Pancreas (tissue), 10 donors: Measurements from ENCODE around the gene ANTKMT. TPM values are rescaled to one million over a fixed set of nuclear protein-coding genes. Genes with fewer than 3 reads are reported as not detected.

Source experiments
- ATAC-seq, 4 donors: fragments of 200-7000 bp; cut with Tn5 transposase; one replicate each; pipeline versions ENCODE4 v1.8.0 to v1.9.1; 2020; ENCODE audit warnings: mild to moderate bottlenecking in 4 of 4, moderate library complexity in 4 of 4
- DNase-seq, 6 donors: peaks; one replicate each; pipeline ENCODE4 v3.0.0-alpha.2; 2020
- FAIRE-seq: peaks from 2 replicates; lab custom pipeline; 2012; peaks lifted over from hg19 to GRCh38; lab: Jason Lieb, UNC
- H3K27ac ChIP-seq, 4 donors: fragments of 200-600 bp; sonication (generic); 1 replicate in 3 of 4; 2 replicates in 1 of 4; pipeline versions ENCODE4 v1.5.0 to v1.8.0; 2020
- H3K27me3 ChIP-seq, 4 donors: fragments of 200-600 bp; one replicate each; pipeline ENCODE4 v1.8.0; 2021
- H3K36me3 ChIP-seq, 3 donors: fragments of 200-600 bp; sonication (generic) in 1 of 3; one replicate each; pipeline versions ENCODE4 v1.5.0 to v1.8.0; 2020 to 2021
- H3K4me1 ChIP-seq, 3 donors: fragments of 200-600 bp; one replicate each; pipeline ENCODE4 v1.8.0; 2021
- H3K4me3 ChIP-seq, 4 donors: fragments of 200-600 bp; sonication (generic) in 2 of 4; one replicate each; pipeline versions ENCODE4 v1.5.0 to v1.8.0; 2020 to 2021
- H3K9me3 ChIP-seq, 4 donors: fragments of 200-600 bp; one replicate each; pipeline ENCODE4 v1.8.0; 2021
- WGBS, 2 donors: extraction: QIAGEN DNeasy Blood & Tissue Kit; methylation state at CpG; one replicate each; pipeline ENCODE4 v1.1.7; 2013; 5-methylcytosine and 5-hydroxymethylcytosine counted together
- intact Hi-C, 3 donors: fragments of 100-400 bp; cut with DNase I; formaldehyde crosslinking; loops; one replicate each; pipeline versions ENCODE4 v1.11.1 to v1.14.2; 2022
- microRNA-seq, 2 donors: library from miRNA; unstranded; fragments of <30 nt; microRNA quantifications; one replicate each; pipeline versions ENCODE4 to v1.1.0, GENCODE V29; 2019 to 2020
- polyA plus RNA-seq, 2 donors: library from polyadenylated mRNA; stranded (reverse); fragments of 200-250 nt; gene quantifications; one replicate each; pipeline ENCODE4 v1.2.3, GENCODE V29; 2013
- total RNA-seq, 6 donors: library from RNA; stranded (reverse); fragmentation: NEBNext Ultra II Directional in 4 of 6; extraction: Animal tissue kit (Norgen Biotek cat#: 25700) in 4 of 6; gene quantifications; one replicate each; pipeline versions ENCODE4 v1.2.1 to v1.2.4, GENCODE V29; 2021 to 2023
- TF ChIP-seq, protein P1 (sequence below), 4 donors: fragments of 200-600 bp; sonication (generic) in 3 of 4; IDR thresholded peaks; one replicate each; pipeline versions ENCODE4 v1.5.0 to v1.8.0; 2021; ENCODE audit warnings: antibody characterized with exemption in 4 of 4
- donor health status: healthy with polysubstance abuse.
- donor health status: DM: no; HTN: no; CAD: no; lungs with moderate emphysema.
- donor health status: DM: no; HTN: no; CAD: no.
- donor health status: control.
- donor health status: control.
- donor health status: Bipolar disorder and iron deficiency.
- donor health status: DM: yes; HTN: yes; CAD: no.
- donor health status: DM: no; HTN: no; CAD: no.
- donor health status: DM: no; HTN: no; CAD: no.
- donor health status: DM: yes; HTN: yes; CAD: no.

ANTKMT gene
- total and polyA plus RNA-seq, 8 donors, result 12.2 to 41.7 (median 22.1) TPM

DNA sequence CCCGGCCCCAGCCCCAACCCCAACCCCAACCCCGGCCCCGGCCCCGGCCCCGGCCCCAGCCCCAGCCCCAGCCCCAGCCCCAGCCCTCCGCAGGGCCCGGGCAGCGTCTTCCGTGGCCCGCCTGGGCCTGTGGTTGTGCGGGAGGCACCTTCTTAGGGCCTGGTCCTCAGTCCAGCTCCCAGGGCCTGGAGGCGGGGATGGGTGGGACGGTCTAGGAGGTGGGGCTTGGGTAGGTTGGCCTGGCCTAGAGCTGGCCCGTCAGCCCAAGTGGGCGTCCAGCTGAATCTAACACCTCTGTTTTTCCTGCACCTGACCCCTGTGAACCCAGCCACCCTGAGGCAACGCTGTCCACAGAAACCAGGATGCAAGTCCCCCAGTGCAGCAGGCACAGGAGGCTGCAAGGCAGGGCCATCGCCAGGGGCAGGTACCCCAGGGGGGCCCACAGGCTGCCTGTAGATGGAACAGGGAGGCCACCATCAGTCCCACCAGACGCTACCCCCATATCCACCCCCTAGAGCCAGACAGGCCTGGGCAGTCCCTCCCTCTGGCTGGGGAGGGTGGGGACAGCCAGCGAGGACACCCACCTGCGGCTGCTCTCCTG is 48.3 kb downstream of the ANTKMT start:
- no peaks in the 10 kb centered on the region for H3K9me3 ChIP-seq
- ATAC-seq, result no peak
- H3K36me3 ChIP-seq, result no peaks in the 10 kb centered on the region
- H3K27ac ChIP-seq, result no peak overlapping the region
- no peaks in the 10 kb centered on the region for H3K27me3 ChIP-seq
- H3K4me3 ChIP-seq, result no peak overlapping the region
- WGBS, 2 donors, result 41 to 66% methylated on average over 19 to 20 of the region's 20 CpGs
- FAIRE-seq, result no peak
- DNase-seq, result peak in 1 of 6 donors; percentile 66
- TF ChIP-seq, protein P1, sequence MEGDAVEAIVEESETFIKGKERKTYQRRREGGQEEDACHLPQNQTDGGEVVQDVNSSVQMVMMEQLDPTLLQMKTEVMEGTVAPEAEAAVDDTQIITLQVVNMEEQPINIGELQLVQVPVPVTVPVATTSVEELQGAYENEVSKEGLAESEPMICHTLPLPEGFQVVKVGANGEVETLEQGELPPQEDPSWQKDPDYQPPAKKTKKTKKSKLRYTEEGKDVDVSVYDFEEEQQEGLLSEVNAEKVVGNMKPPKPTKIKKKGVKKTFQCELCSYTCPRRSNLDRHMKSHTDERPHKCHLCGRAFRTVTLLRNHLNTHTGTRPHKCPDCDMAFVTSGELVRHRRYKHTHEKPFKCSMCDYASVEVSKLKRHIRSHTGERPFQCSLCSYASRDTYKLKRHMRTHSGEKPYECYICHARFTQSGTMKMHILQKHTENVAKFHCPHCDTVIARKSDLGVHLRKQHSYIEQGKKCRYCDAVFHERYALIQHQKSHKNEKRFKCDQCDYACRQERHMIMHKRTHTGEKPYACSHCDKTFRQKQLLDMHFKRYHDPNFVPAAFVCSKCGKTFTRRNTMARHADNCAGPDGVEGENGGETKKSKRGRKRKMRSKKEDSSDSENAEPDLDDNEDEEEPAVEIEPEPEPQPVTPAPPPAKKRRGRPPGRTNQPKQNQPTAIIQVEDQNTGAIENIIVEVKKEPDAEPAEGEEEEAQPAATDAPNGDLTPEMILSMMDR (IDR thresholded peaks at IDR 0.05), result no peak
- intact Hi-C loops, result no loop called here
- H3K4me1 ChIP-seq, result no peaks in the 10 kb centered on the region

DNA sequence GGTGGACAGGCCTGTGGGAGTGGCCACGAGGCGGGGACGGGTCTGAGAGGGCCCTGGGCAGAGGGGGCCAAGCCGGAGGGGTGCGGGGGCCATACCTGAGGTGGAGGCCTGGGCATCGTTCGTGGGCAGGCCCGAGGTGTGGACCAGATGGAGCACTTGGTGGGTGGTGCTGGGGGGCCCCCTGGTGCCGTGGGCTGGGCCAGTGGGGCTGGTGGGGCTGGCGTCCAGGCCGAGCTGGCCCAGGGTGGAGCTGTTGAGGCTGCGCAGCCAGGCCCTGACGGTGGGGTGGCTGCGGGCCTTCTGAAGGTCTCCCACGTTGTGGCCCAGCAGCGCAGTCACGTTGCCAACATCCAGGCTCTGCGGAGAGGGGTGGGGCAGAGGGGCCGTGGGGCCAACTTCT is 49.0 kb downstream of the ANTKMT start:
- ATAC-seq (no peak), DNase-seq (peak in 1 of 6 donors; percentile 76), FAIRE-seq (no peak)
- Histone ChIP-seq H3K36me3 (no peaks in the 10 kb centered on the region), H3K27ac (no peak overlapping the region), H3K27me3 (no peaks in the 10 kb centered on the region), H3K4me1 (no peaks in the 10 kb centered on the region), H3K4me3 (no peak overlapping the region), H3K9me3 (no peaks in the 10 kb centered on the region)
- 67 to 69% methylated on average over 18 to 19 of the region's 19 CpGs for WGBS, 2 donors
- TF ChIP-seq, protein P1 (IDR thresholded peaks at IDR 0.05), result no peak
- intact Hi-C loops, result no loop called here

DNA sequence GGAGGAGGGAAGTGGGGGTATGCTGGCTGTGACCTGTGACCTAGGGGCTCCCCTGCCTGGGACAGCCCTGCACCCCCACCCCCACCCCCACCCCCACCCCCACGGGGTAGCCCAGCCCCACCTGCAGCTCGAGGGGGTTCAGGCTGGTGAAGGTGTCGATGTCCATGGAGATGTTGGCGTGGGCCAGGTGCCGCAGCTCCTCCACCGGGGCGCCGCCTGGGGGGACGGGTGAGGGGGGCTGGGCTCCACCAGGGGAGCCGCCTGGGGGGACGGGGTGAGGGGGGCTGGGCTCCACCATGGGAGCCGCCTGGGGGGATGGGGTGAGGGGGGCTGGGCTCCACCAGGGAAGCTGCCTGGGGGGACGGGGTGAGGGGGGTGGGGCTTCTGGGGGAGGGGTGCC is 49.5 kb downstream of the ANTKMT start:
- no peaks in the 10 kb centered on the region for H3K36me3 ChIP-seq
- DNase-seq (peak in 2 of 6 donors; percentile 29 to 59), FAIRE-seq (no peak), ATAC-seq (no peak)
- H3K27ac ChIP-seq, result no peak overlapping the region
- 47 to 68% methylated on average over 3 to 12 of the region's 13 CpGs for WGBS, 2 donors
- no peak overlapping the region for H3K4me3 ChIP-seq
- H3K4me1 ChIP-seq, result no peaks in the 10 kb centered on the region
- no peaks in the 10 kb centered on the region for H3K9me3 ChIP-seq
- TF ChIP-seq, protein P1 (IDR thresholded peaks at IDR 0.05), result no peak
- H3K27me3 ChIP-seq, result no peaks in the 10 kb centered on the region
- intact Hi-C loops, result no loop called here

Small RNAs within 50 kb of the gene (microRNA-seq; reads per million reads assigned to microRNA genes)
- 0 reads per million in 2 donors for gene MIR662

Other genes with a start within 250 kb of the ANTKMT start
- 10 to 100 TPM; 25.4 to 53.6 (median 37.2) TPM for gene CAPN15, start 193.4 kb upstream of the ANTKMT start, total RNA-seq
- gene CAPN15, start 193.4 kb upstream of the ANTKMT start, polyA plus RNA-seq, result 10 to 100 TPM; 48.3 to 75.7 TPM
- 1 to 10 TPM in 1 of 6 donors, under 1 TPM in 5; 0.09 to 1.0 (median 0.70) TPM for gene PRR35, start 160.8 kb upstream of the ANTKMT start, total RNA-seq
- under 1 TPM; 0.38 to 0.72 TPM for gene PRR35, start 160.8 kb upstream of the ANTKMT start, polyA plus RNA-seq
- gene NHLRC4, start 154.1 kb upstream of the ANTKMT start, total RNA-seq, result under 1 TPM in 4 of 6 donors, not detected in 2; 0.08 to 0.28 (median 0.14) TPM
- gene NHLRC4, start 154.1 kb upstream of the ANTKMT start, polyA plus RNA-seq, result under 1 TPM; 0.05 to 0.27 TPM
- gene PIGQ, start 151.2 kb upstream of the ANTKMT start, total RNA-seq, result 10 to 100 TPM; 29.7 to 48.4 (median 40.0) TPM
- 100 to 1,000 TPM in 1 of 2 donors, 10 to 100 TPM in 1; 79.5 to 165 TPM for gene PIGQ, start 151.2 kb upstream of the ANTKMT start, polyA plus RNA-seq
- 10 to 100 TPM; 19.4 to 42.4 (median 30.6) TPM for gene RAB40C, start 131.1 kb upstream of the ANTKMT start, total RNA-seq
- gene RAB40C, start 131.1 kb upstream of the ANTKMT start, polyA plus RNA-seq, result 10 to 100 TPM; 47.0 to 71.4 TPM
- gene WFIKKN1, start 90.2 kb upstream of the ANTKMT start, total RNA-seq, result 1 to 10 TPM in 3 of 6 donors, under 1 TPM in 3; 0.75 to 2.0 (median 1.2) TPM
- 10 to 100 TPM in 1 of 2 donors, 1 to 10 TPM in 1; 2.6 to 13.8 TPM for gene WFIKKN1, start 90.2 kb upstream of the ANTKMT start, polyA plus RNA-seq
- gene METTL26, start 84.8 kb upstream of the ANTKMT start, total RNA-seq, result 10 to 100 TPM; 18.8 to 32.3 (median 24.4) TPM
- gene METTL26, start 84.8 kb upstream of the ANTKMT start, polyA plus RNA-seq, result 100 to 1,000 TPM in 1 of 2 donors, 10 to 100 TPM in 1; 87.6 to 130 TPM
- 10 to 100 TPM; 19.0 to 33.9 (median 21.9) TPM for gene MCRIP2, start 79.3 kb upstream of the ANTKMT start, total RNA-seq
- 10 to 100 TPM; 65.1 to 89.3 TPM for gene MCRIP2, start 79.3 kb upstream of the ANTKMT start, polyA plus RNA-seq
- gene WDR90, start 71.8 kb upstream of the ANTKMT start, total RNA-seq, result 10 to 100 TPM; 14.7 to 23.4 (median 19.3) TPM
- gene WDR90, start 71.8 kb upstream of the ANTKMT start, polyA plus RNA-seq, result 10 to 100 TPM; 85.5 to 91.3 TPM
- gene RHOT2, start 53.0 kb upstream of the ANTKMT start, total RNA-seq, result 10 to 100 TPM; 33.5 to 66.2 (median 45.6) TPM
- 100 to 1,000 TPM; 260 to 265 TPM for gene RHOT2, start 53.0 kb upstream of the ANTKMT start, polyA plus RNA-seq
- 1 to 10 TPM in 1 of 6 donors, under 1 TPM in 5; 0.28 to 1.0 (median 0.84) TPM for gene RHBDL1, start 45.5 kb upstream of the ANTKMT start, total RNA-seq
- gene RHBDL1, start 45.5 kb upstream of the ANTKMT start, polyA plus RNA-seq, result 1 to 10 TPM; 2.3 to 5.1 TPM
- 10 to 100 TPM; 40.1 to 66.1 (median 56.0) TPM for gene STUB1, start 40.7 kb upstream of the ANTKMT start, total RNA-seq
- 100 to 1,000 TPM in 1 of 2 donors, 10 to 100 TPM in 1; 89.5 to 130 TPM for gene STUB1, start 40.7 kb upstream of the ANTKMT start, polyA plus RNA-seq
- gene JMJD8, start 36.8 kb upstream of the ANTKMT start, total RNA-seq, result 10 to 100 TPM; 25.0 to 40.3 (median 30.9) TPM
- 10 to 100 TPM; 47.4 to 50.2 TPM for gene JMJD8, start 36.8 kb upstream of the ANTKMT start, polyA plus RNA-seq
- gene WDR24, start 30.7 kb upstream of the ANTKMT start, total RNA-seq, result 1 to 10 TPM; 3.5 to 7.5 (median 5.2) TPM
- 1 to 10 TPM; 7.9 to 8.7 TPM for gene WDR24, start 30.7 kb upstream of the ANTKMT start, polyA plus RNA-seq
- gene FBXL16, start 15.3 kb upstream of the ANTKMT start, total RNA-seq, result 1 to 10 TPM in 4 of 6 donors, under 1 TPM in 2; 0.60 to 2.8 (median 1.7) TPM
- gene FBXL16, start 15.3 kb upstream of the ANTKMT start, polyA plus RNA-seq, result 10 to 100 TPM in 1 of 2 donors, 1 to 10 TPM in 1; 4.8 to 17.7 TPM
- gene METRN, start 6.0 kb upstream of the ANTKMT start, total RNA-seq, result 10 to 100 TPM; 27.6 to 44.9 (median 37.7) TPM
- 10 to 100 TPM; 74.2 to 82.0 TPM for gene METRN, start 6.0 kb upstream of the ANTKMT start, polyA plus RNA-seq
- under 1 TPM; 0.16 to 0.95 (median 0.25) TPM for gene CCDC78, start 5.3 kb downstream of the ANTKMT start, total RNA-seq
- gene CCDC78, start 5.3 kb downstream of the ANTKMT start, polyA plus RNA-seq, result 1 to 10 TPM; 2.1 to 7.7 TPM
- gene HAGHL, start 6.0 kb downstream of the ANTKMT start, total RNA-seq, result 1 to 10 TPM in 4 of 6 donors, under 1 TPM in 2; 0.47 to 4.6 (median 1.1) TPM
- gene HAGHL, start 6.0 kb downstream of the ANTKMT start, polyA plus RNA-seq, result 10 to 100 TPM in 1 of 2 donors, 1 to 10 TPM in 1; 6.4 to 17.5 TPM
- 10 to 100 TPM; 11.1 to 25.4 (median 14.1) TPM for gene CIAO3, start 19.9 kb downstream of the ANTKMT start, total RNA-seq
- 10 to 100 TPM; 40.2 to 72.9 TPM for gene CIAO3, start 19.9 kb downstream of the ANTKMT start, polyA plus RNA-seq
- 1 to 10 TPM in 2 of 6 donors, under 1 TPM in 3, not detected in 1; 0.35 to 2.4 (median 0.90) TPM for gene MSLN, start 39.6 kb downstream of the ANTKMT start, total RNA-seq
- gene MSLN, start 39.6 kb downstream of the ANTKMT start, polyA plus RNA-seq, result 1 to 10 TPM in 1 of 2 donors, under 1 TPM in 1; 0.96 to 4.6 TPM
- 10 to 100 TPM in 2 of 6 donors, 1 to 10 TPM in 4; 6.2 to 11.1 (median 8.6) TPM for gene RPUSD1, start 67.2 kb downstream of the ANTKMT start, total RNA-seq
- gene RPUSD1, start 67.2 kb downstream of the ANTKMT start, polyA plus RNA-seq, result 10 to 100 TPM; 17.7 to 21.1 TPM
- 10 to 100 TPM in 1 of 6 donors, 1 to 10 TPM in 5; 5.4 to 11.0 (median 6.5) TPM for gene CHTF18, start 67.5 kb downstream of the ANTKMT start, total RNA-seq
- 10 to 100 TPM; 30.4 to 61.6 TPM for gene CHTF18, start 67.5 kb downstream of the ANTKMT start, polyA plus RNA-seq
- gene GNG13, start 79.6 kb downstream of the ANTKMT start, total RNA-seq, result not detected
- gene GNG13, start 79.6 kb downstream of the ANTKMT start, polyA plus RNA-seq, result not detected
- gene LMF1, start 249.8 kb downstream of the ANTKMT start, total RNA-seq, result 10 to 100 TPM in 4 of 6 donors, 1 to 10 TPM in 2; 9.3 to 17.6 (median 15.4) TPM
- gene LMF1, start 249.8 kb downstream of the ANTKMT start, polyA plus RNA-seq, result 10 to 100 TPM; 48.3 to 64.6 TPM